ENCODE measurements around the gene GDPD4.

DNA sequence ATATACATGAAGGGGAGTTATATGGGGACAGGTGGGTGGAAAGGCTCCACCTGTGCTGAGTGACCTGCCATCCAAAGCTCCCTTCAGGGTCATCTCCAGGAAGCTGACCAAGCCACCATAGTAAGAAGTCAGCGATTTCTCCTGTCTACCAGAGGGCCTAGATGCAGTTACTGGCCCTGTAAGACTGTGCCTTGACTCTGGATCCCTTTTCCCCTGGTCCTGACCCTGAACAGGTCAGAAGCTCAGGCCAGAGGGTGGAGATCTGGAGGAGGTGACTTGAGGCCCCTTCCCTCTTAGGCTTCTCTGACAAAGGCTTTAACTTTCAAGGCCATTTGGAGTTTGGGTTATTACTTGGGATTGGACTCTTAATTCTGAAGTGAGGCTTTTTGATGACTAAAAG, 69.7 kb downstream of the GDPD4 start:
- TF ChIP-seq CTCF (IDR thresholded peaks at IDR 0.05; ENCODE audit: low read depth, low read length) (no peak), POLR2A (IDR thresholded peaks at IDR 0.05; ENCODE audit: extremely low read depth, insufficient read length) (no peak), MYC (IDR thresholded peaks at IDR 0.05; ENCODE audit: low read depth, low read length) (no peak)
- TF ChIP-seq, protein P1, sequence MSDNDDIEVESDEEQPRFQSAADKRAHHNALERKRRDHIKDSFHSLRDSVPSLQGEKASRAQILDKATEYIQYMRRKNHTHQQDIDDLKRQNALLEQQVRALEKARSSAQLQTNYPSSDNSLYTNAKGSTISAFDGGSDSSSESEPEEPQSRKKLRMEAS (IDR thresholded peaks at IDR 0.05; ENCODE audit: low read depth, low read length): no peak

All from NB4 (cell line).